Measurements from ENCODE around the gene CFAP161.

DNA sequence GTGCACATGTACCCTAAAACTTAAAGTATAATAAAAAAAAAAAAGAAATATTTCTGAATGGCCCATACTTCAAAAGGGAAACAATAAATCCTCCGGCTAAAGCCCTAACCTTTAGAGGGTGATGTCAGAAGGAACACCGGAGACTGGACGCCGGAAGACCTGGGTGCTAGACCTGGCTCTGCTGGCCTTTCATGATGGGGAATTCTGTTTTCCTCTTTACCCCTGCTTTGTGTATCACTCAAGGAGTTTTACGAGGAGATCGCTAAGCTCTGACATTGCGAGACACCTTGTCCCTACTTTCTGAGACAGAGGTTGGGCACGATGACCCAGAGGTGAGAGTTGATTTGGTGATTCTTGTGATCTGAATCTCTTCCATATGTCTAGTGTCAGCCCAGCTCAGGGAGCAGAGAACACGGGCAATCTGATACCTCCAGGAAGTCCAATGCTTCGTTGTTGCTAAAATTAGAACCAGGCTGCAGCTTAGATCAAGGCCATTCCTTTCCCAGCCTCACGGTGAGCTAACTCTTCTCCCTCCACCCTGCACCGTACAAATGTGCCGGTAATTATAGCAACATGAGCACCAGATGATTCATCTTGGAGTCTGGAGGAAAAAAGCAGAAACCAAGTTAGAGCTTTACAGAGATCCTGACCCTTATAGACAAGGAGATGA, 42.0 kb upstream of the CFAP161 start:
- TF ChIP-seq EP300 (IDR thresholded peaks at IDR 0.05; ENCODE audit: borderline replicate concordance in 1 of 2, low read depth in 1 of 2, low read length in 1 of 2), result peak in 1 of 2 experiments; percentile 40; a peak in 1 of 4 replicates
- TF ChIP-seq, protein P1, sequence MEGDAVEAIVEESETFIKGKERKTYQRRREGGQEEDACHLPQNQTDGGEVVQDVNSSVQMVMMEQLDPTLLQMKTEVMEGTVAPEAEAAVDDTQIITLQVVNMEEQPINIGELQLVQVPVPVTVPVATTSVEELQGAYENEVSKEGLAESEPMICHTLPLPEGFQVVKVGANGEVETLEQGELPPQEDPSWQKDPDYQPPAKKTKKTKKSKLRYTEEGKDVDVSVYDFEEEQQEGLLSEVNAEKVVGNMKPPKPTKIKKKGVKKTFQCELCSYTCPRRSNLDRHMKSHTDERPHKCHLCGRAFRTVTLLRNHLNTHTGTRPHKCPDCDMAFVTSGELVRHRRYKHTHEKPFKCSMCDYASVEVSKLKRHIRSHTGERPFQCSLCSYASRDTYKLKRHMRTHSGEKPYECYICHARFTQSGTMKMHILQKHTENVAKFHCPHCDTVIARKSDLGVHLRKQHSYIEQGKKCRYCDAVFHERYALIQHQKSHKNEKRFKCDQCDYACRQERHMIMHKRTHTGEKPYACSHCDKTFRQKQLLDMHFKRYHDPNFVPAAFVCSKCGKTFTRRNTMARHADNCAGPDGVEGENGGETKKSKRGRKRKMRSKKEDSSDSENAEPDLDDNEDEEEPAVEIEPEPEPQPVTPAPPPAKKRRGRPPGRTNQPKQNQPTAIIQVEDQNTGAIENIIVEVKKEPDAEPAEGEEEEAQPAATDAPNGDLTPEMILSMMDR (IDR thresholded peaks at IDR 0.05), result no peak
- TF ChIP-seq SIN3A (IDR thresholded peaks at IDR 0.05; ENCODE audit: borderline replicate concordance, low read depth, low read length), result no peak; the same call in 1 of the 2 replicates
- TF ChIP-seq, protein P2, sequence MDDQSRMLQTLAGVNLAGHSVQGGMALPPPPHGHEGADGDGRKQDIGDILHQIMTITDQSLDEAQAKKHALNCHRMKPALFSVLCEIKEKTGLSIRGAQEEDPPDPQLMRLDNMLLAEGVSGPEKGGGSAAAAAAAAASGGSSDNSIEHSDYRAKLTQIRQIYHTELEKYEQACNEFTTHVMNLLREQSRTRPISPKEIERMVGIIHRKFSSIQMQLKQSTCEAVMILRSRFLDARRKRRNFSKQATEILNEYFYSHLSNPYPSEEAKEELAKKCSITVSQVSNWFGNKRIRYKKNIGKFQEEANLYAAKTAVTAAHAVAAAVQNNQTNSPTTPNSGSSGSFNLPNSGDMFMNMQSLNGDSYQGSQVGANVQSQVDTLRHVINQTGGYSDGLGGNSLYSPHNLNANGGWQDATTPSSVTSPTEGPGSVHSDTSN (IDR thresholded peaks at IDR 0.05), result peak; percentile 50; the same call in 1 of the 2 replicates
- TF ChIP-seq JUND (IDR thresholded peaks at IDR 0.05), result peak; percentile 83
- TF ChIP-seq EZH2phosphoT487 (IDR thresholded peaks at IDR 0.05; ENCODE audit: borderline replicate concordance, low read depth), result no peak
- no peak for TF ChIP-seq FOXM1 (IDR thresholded peaks at IDR 0.05; ENCODE audit: low read depth)
- TF ChIP-seq, protein P3, sequence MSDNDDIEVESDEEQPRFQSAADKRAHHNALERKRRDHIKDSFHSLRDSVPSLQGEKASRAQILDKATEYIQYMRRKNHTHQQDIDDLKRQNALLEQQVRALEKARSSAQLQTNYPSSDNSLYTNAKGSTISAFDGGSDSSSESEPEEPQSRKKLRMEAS (IDR thresholded peaks at IDR 0.05; ENCODE audit: low read depth), result peak; percentile 78
- peak; percentile 75; the same call in 1 of the 2 replicates for TF ChIP-seq POLR2AphosphoS5 (IDR thresholded peaks at IDR 0.05; ENCODE audit: low read depth, low read length)
- TF ChIP-seq, protein P4, sequence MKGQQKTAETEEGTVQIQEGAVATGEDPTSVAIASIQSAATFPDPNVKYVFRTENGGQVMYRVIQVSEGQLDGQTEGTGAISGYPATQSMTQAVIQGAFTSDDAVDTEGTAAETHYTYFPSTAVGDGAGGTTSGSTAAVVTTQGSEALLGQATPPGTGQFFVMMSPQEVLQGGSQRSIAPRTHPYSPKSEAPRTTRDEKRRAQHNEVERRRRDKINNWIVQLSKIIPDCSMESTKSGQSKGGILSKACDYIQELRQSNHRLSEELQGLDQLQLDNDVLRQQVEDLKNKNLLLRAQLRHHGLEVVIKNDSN (IDR thresholded peaks at IDR 0.05; ENCODE audit: borderline replicate concordance, low read depth), result no peak
- 0 out of 2 replicates have a peak, but pooled peaks have one; percentile 28 for TF ChIP-seq REST (IDR thresholded peaks at IDR 0.05; ENCODE audit: low read depth, low read length)

All from SK-N-SH (cell line).